ENCODE results near the gene FSTL4. TPM values are rescaled to one million over a fixed set of nuclear protein-coding genes. Genes with fewer than 3 reads are reported as not detected.

FSTL4 gene
- total RNA-seq, 2 donors from 2014 or later: 4.4 to 5.5 TPM

GRCh38 chr5:133234273-133234672, 378.1 kb downstream of the FSTL4 start:
- Histone ChIP-seq H3K36me3 (ENCODE audit: control insufficient read depth, insufficient read depth, low read length) (no peaks in the 10 kb centered on the region), H3K9me3 (ENCODE audit: control insufficient read depth, low read length) (no peaks in the 10 kb centered on the region), H3K4me1 (ENCODE audit: control insufficient read depth, insufficient read depth, low read length) (no peaks in the 10 kb centered on the region), H3K4me3 (ENCODE audit: low read length) (no peak overlapping the region), H3K9ac (ENCODE audit: extremely low read depth, low read length, poor library complexity, severe bottlenecking) (no peak overlapping the region), H3K27me3 (ENCODE audit: control insufficient read depth, insufficient read depth, low read length, poor library complexity, severe bottlenecking) (no peaks in the 10 kb centered on the region), H3K27ac (ENCODE audit: low read depth, low read length) (no peak overlapping the region)
- Mint-ChIP-seq H3K4me1 (peaks cover 13% of the 10 kb centered on the region), H3K27me3 (ENCODE audit: insufficient read depth) (no peaks in the 10 kb centered on the region), H3K9me3 (no peaks in the 10 kb centered on the region), H3K36me3 (ENCODE audit: low read depth) (no peaks in the 10 kb centered on the region), H3K4me3 (no peak overlapping the region), H3K27ac (no peak overlapping the region)
- DNase-seq: no peak
- WGBS, 2 experiments (ENCODE audit: insufficient coverage in 1 of 2, insufficient read length in 1 of 2): 89 to 90% methylated on average over 3 of the region's 3 CpGs
- TF ChIP-seq CTCF (conservative IDR thresholded peaks at IDR 0.05): no peak

- DNase-seq: no peak
- H3K27ac Mint-ChIP-seq: no peak overlapping the region
- TF ChIP-seq CTCF (conservative IDR thresholded peaks at IDR 0.05): no peak
- Histone ChIP-seq H3K4me1 (ENCODE audit: control insufficient read depth, insufficient read depth, low read length) (no peaks in the 10 kb centered on the region), H3K27me3 (ENCODE audit: control insufficient read depth, insufficient read depth, low read length, poor library complexity, severe bottlenecking) (no peaks in the 10 kb centered on the region), H3K9ac (ENCODE audit: extremely low read depth, low read length, poor library complexity, severe bottlenecking) (no peak overlapping the region), H3K9me3 (ENCODE audit: control insufficient read depth, low read length) (no peaks in the 10 kb centered on the region), H3K36me3 (ENCODE audit: control insufficient read depth, insufficient read depth, low read length) (no peaks in the 10 kb centered on the region), H3K27ac (ENCODE audit: low read depth, low read length) (no peak overlapping the region), H3K4me3 (ENCODE audit: low read length) (no peak overlapping the region)
- no peaks in the 10 kb centered on the region for H3K9me3 Mint-ChIP-seq
- H3K4me3 Mint-ChIP-seq: no peak overlapping the region
- no peaks in the 10 kb centered on the region for H3K27me3 Mint-ChIP-seq (ENCODE audit: insufficient read depth)
- no peaks in the 10 kb centered on the region for H3K36me3 Mint-ChIP-seq (ENCODE audit: low read depth)
- peaks cover 13% of the 10 kb centered on the region for H3K4me1 Mint-ChIP-seq
- 89 to 92% methylated on average over 7 to 9 of the region's 9 CpGs for WGBS, 2 experiments (ENCODE audit: insufficient coverage in 1 of 2, insufficient read length in 1 of 2)
These were observed 378.7 kb downstream of the FSTL4 start for GRCh38 chr5:133233616-133234015.

- Histone ChIP-seq H3K9me3 (ENCODE audit: control insufficient read depth, low read length) (no peaks in the 10 kb centered on the region), H3K36me3 (ENCODE audit: control insufficient read depth, insufficient read depth, low read length) (no peaks in the 10 kb centered on the region), H3K4me3 (ENCODE audit: low read length) (no peak overlapping the region), H3K27ac (ENCODE audit: low read depth, low read length) (no peak overlapping the region), H3K9ac (ENCODE audit: extremely low read depth, low read length, poor library complexity, severe bottlenecking) (no peak overlapping the region), H3K27me3 (ENCODE audit: control insufficient read depth, insufficient read depth, low read length, poor library complexity, severe bottlenecking) (no peaks in the 10 kb centered on the region), H3K4me1 (ENCODE audit: control insufficient read depth, insufficient read depth, low read length) (no peaks in the 10 kb centered on the region)
- TF ChIP-seq CTCF (conservative IDR thresholded peaks at IDR 0.05): no peak
- no peak for DNase-seq
- H3K9me3 Mint-ChIP-seq: no peaks in the 10 kb centered on the region
- H3K36me3 Mint-ChIP-seq (ENCODE audit: low read depth): no peaks in the 10 kb centered on the region
- peaks cover 13% of the 10 kb centered on the region for H3K4me1 Mint-ChIP-seq
- no peak overlapping the region for H3K4me3 Mint-ChIP-seq
- WGBS, 2 experiments (ENCODE audit: insufficient coverage in 1 of 2, insufficient read length in 1 of 2): 94 to 98% methylated on average over 5 to 7 of the region's 7 CpGs
- H3K27me3 Mint-ChIP-seq (ENCODE audit: insufficient read depth): no peaks in the 10 kb centered on the region
- H3K27ac Mint-ChIP-seq: no peak overlapping the region
These were observed 379.4 kb downstream of the FSTL4 start for GRCh38 chr5:133232911-133233310.
